NCI-H82 treated with DMSO at 0.1 percent for 48 hours (cell line): ENCODE data around the gene HAVCR1.
A peak's percentile ranks its signal among the peaks of the same experiment; 100 is the strongest.
"Not testable (repeated sequence)": the region's sequence is repeated elsewhere in the genome, so short reads cannot be mapped to it uniquely, and the experiment has no call there.

ENCODE experiments used
- DNase-seq: peaks from one replicate; lab custom pipeline; 2025; ENCODE audit not compliant: unreplicated experiment; lab: John Stamatoyannopoulos, UW

Gene HAVCR1

GRCh38 chr5:157050050-157050449 is 8.9 kb downstream of the HAVCR1 start:
- no peak for DNase-seq

DNA sequence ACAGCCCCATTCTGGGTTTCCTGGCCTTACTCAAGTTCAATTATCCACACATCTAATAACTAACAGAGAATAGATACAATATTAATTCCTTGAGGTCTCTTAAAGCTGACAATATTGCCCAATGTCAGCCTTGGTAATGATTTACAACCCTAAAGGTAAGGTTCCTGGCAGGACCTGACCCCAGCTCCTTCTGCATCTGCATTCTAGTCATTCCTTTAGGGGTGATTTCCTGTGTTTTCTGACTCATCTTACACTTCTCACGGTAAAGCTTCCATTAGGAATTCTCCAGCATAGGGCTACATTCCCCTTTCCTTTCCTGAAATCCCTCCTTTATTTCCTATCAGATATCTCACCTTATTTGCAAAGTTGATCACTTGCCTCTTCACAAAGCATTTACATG is 9.3 kb downstream of the HAVCR1 start:
- DNase-seq, result no peak

DNA sequence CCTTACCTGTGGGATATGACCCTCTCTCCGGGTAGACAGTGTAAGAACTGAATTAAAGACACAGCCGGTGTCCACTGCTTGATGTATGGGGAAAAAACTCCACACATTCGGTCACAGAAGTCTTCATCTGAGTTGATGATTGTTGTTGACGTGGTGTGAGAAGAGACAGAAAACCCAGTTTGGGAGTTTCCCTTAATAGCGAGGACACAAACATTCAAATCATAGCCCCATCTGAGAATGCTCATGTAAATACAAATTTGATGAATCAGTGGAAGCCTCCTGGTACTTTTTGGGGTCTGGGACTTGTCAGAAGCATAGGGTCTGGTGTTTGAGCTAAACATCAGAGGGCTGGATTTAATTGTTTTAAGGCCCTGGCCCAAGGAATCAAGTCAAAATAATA is 11.0 kb downstream of the HAVCR1 start:
- DNase-seq, result no peak

GRCh38 chr5:157047016-157047415 is 11.9 kb downstream of the HAVCR1 start:
- not testable (repeated sequence) for DNase-seq

GRCh38 chr5:157046041-157046440 is 12.9 kb downstream of the HAVCR1 start:
- DNase-seq, result no peak

- DNase-seq, result no peak
Measured at GRCh38 chr5:157045601-157046000, 13.3 kb downstream of the HAVCR1 start.

DNA sequence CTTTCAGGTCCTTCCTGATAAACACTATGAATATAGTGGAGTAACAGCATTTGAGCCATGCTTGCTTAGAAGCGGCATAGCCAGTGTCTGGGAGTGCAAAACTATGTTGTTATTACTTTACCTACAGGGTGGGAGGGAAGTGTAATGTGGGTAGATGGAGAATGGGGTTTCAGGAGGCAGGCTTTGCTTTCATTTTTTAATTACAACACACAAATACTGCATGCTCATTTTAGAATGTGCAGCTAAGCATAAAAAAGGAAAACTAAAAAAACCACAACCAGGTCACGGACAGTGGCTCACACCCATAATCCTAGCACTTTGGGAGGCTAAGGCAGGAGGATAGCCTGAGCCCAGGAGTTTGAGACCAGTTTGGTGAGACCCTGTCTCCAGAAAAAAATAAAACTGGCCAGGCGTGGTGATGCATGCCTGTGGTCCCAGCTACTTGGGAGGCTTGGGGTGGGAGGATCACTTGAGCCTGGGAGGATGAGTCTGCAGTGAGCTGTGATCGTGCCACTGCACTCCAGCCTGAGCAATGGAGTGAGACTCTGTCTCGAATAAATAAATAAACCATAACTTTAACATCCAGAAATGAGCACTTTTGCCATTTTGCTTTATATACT is 20.2 kb downstream of the HAVCR1 start:
- no peak for DNase-seq

DNA sequence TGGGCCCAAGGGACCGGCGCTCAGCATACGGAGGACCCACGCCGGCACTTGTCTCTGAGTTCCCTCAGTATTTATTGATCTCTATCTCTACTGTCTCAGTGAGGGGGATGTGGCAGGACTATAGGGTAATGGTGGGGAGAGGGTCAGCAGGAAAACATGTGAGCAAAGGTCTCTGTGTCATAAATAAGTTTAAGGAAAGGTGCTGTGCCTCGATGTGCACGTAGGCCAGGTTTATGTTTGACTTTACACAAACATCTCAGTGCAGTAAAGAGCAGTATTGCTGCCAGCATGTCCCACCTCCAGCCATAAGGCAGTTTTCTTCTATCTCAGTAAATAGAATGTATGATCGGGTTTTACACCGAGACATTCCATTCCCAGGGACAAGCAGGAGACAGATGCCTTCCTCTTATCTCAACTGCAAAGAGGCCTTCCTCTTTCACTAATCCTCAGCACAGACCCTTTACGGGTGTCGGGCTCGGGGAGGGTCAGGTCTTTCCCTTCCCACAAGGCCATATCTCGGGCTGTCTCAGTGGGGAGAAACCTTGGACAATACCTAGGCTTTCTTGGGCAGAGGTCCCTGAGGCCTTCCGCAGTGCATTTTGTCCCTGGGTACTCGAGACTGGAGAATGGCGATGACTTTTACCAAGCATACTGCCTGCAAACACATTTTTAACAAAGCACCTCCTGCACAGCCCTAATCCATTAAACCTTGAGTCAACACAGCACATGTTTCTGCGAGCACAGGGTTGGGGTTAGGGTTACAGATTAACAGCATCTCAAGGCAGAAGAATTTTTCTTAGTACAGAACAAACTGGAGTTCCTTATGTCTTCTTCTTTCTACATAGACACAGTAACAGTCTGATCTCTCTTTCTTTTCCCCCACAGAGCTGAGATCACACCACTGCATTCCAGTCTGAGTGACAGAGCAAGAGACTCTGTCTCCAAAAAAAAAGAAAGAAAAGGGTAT is 24.5 kb downstream of the HAVCR1 start:
- DNase-seq, result peak; percentile 59

DNA sequence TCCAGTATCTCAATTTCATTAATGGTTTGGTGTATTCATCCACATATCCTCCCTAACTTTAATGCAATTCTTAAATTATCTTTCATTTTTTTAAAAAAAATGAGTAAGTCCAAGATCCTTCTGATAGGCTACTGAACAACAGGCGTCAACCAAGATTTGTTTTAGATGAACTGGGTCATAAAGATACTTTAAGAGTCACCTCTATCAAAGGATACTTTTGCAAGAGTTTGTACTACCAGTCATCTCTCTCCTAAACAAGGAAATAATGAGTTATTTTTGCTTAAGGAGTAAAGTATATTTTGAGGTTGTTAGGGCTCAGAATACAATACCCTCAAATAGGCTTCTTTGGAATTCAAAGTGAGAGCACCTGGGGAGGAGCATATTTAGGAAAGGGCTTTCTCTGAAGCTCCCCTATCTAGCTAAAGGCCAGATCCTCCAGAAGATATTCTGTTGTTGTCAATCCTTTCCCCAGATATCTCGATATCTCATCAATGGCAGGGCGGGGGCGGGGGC is 25.8 kb downstream of the HAVCR1 start:
- no peak for DNase-seq

DNA sequence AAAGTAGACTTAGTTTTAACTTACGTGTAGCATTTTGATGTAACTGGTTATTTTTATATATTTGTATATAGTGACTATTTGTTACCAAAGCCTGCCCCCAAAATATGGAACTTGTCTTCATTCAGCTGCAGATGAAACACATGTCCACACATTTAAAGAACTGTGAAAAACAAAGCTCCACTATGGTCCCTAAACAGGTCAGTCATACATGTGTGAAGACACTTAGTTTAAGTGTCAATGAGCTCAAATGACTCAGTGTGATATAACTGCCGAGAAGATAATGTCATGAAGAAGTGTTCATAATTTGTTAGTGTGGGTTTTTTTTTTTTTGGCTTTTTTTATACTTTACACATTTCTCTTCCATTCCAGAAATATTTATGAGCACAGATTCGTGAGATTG is 28.2 kb downstream of the HAVCR1 start:
- no peak for DNase-seq

DNA sequence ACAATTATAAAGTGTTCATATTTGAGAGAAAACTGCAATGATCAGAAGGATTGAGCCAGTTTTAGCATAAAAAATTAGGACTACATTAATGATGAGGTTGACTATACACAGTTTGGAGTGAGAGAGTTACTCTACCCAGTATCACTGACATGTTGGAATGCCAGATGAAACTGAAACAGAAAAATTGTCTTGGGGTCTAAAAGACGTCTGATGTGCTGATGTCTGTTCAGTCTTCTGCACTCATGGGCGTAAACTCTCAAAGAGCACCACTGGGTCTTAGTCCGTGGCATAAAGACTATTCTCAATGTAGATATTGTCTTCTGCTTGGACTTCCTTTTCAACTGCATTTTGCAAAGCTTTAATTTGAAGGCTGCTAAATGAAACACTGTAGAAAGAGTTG is 29.5 kb downstream of the HAVCR1 start:
- no peak for DNase-seq

DNA sequence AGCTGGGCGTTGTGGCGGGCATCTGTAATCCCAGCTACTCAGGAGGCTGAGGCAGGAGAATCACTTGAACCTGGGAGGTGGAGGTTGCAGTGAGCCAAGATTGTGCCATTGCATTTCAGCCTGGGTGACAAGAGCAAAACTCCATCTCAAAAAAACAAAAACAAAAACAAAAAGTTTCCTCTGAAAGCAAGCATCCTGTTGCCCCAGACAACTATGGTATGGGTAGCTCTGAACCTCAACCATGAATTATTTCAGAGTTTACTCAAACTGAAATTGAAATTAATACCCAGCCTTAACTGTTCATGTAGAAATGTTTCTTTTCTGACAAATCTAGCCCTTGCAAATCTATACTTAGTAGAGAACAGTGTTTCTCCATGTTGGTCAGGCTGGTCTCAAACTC is 31.3 kb downstream of the HAVCR1 start:
- DNase-seq, result not testable (repeated sequence)

DNA sequence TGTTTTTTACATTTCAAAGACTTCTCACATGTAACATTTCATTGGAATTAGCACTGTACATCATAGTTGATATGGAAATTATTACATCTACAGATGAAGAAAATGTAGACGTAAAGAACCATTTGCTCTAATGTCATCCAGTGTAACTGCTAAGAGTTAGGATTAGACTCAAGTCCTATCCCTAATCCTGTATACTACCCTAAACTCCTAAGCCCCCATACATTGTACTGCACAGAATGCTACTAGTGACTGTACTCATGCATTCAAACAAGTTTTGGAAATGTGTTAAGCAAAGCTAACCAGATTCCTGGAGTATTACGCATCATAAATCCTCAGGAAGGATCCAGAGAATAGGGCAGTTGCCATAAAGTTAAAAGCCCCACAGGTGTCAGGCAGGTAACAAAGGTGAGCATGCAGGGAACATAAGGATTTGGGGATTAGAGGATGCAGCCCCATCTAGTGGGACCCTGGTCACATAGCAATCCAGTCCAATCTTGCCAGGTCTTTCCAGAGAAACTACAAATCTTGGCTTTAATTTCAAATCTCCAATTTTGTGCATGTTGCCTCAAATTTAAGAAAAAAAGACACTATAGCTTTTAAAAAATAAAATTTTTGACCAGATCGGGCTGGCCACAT is 32.0 kb downstream of the HAVCR1 start:
- peak; percentile 16 for DNase-seq

DNA sequence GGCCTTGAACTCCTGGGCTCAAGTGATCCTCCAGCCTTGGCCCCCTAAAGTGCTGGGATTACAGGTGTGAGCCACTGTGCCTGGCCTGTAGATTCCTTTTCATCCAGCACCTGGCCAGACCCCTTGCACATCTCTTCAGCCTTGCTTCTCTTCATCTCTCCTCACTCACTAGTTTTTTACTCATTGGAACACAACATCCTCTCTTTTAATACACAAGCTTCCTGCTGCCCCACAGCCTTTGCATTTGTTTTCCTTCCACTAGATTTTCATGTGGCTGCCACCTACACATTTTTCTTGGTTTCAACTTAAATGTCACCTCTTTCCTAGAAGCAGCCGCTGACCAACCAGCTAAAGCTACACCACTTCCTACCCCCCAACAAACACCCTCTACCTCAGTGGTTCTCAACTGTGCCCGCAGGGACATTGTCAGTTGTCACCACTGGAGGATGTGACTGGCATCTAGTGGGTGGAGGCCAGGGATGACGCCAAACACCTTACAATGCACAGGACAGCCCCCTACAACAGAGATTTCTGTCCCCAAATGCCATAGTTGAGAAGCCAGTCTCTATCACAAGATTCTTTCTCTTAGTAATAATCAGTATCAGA is 33.7 kb downstream of the HAVCR1 start:
- DNase-seq, result no peak

DNA sequence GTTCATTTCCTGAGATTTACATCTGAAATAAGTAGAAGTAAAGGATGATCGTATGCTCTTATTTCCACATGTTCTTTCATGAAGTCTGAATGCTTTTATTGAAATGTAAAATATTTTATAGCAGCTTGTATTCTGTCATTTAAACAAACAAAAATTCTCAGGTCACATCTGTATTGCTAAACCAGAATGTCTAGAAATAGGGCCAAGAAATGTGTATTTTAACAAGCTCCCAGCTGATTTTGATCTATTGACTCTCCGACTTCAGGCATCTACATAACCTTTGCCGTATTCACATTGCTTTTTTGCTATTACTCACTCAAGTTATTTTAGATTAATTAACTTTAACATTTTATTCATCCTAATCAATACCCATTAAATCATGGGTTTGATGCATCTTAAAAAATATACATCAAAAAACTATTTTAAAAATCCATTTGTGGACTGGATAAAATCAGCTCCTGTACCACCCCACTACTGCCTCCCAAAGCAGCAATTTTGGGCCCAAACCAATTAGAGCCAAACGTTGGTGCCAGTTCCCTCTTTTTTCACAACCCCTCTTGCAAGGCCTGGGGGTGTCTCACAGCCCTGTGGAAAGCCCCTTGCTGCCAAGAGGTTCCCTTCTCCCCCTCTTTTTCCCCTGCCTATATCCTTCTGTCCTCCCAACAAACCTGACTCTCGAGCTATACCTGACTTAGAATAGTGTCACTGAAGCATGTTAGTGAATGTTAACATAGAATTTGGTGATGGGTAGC is 34.5 kb downstream of the HAVCR1 start:
- no peak for DNase-seq

DNA sequence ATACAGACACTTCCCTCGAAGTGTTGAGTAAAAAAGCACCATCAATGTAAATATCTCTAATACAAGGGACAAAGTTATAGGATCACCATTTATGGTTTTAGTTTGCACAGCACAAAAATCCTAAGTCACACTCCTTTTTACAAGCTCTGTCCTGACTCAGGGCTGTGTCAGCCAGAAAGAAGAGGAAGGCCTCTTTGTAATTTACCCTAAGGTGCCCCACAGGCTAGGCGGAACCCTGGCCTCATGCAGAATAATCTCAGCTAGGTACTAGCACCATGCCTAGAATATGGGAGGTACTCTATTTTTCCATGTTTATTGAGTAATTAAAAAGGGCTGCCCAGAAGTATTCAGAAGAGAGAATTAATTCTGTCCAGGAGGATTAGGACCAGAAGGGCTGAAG is 36.9 kb downstream of the HAVCR1 start:
- no peak for DNase-seq

- no peak for DNase-seq
Measured at GRCh38 chr5:157020511-157021222, 38.2 kb downstream of the HAVCR1 start.

DNA sequence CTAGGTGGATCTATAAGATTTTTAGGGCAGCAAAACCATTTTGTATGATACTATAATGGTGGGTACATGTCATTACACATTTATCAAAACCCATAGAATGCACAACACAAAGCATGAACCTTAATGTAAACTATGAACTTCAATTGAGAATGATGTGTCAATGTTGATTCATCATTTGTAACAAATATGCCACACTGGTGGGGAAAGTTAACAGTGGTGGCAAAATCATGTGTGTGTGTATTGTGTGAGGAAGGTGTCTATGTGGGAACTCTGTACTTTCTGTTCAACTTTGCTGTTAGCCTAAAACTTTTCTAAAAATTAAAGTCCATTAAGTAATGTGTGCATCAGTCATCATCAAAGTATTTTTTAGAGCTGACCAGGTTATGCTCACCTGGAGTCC is 38.9 kb downstream of the HAVCR1 start:
- DNase-seq, result no peak

GRCh38 chr5:157014143-157014542 is 44.8 kb downstream of the HAVCR1 start:
- not testable (repeated sequence) for DNase-seq

GRCh38 chr5:157006262-157006661 is 52.7 kb downstream of the HAVCR1 start:
- DNase-seq, result no peak
